Right lobe of liver (tissue), 6 donors: ENCODE measurements around the gene PCBD2. TPM values are rescaled to one million over a fixed set of nuclear protein-coding genes. Genes with fewer than 3 reads are reported as not detected.

Source experiments
- ATAC-seq, 4 donors: fragments of 200-7000 bp; cut with Tn5 transposase; one replicate each; pipeline ENCODE4 v1.9.1; 2020; ENCODE audit warnings: mild to moderate bottlenecking in 4 of 4, moderate library complexity in 4 of 4
- DNase-seq, 3 donors: peaks; one replicate each; pipeline ENCODE4 v3.0.0-alpha.2; 2020
- H3K27ac ChIP-seq, 3 donors: fragments of 200-600 bp; one replicate each; pipeline ENCODE4 v1.8.0; 2022
- H3K27me3 ChIP-seq, 2 donors: fragments of 200-600 bp; one replicate each; pipeline ENCODE4 v1.8.0; 2022
- H3K36me3 ChIP-seq, 4 donors: fragments of 200-600 bp; sonication (generic) in 1 of 4; one replicate each; pipeline versions ENCODE4 v1.5.1 to v1.8.0; 2017 to 2022; ENCODE audit warnings: control low read depth in 1 of 4
- H3K4me1 ChIP-seq, 4 donors: fragments of 200-600 bp; sonication (generic) in 1 of 4; one replicate each; pipeline versions ENCODE4 v1.5.1 to v1.8.0; 2017 to 2022; ENCODE audit warnings: control low read depth in 1 of 4
- H3K4me3 ChIP-seq, 3 donors: fragments of 200-600 bp; one replicate each; pipeline ENCODE4 v1.8.0; 2022
- H3K9me3 ChIP-seq, 4 donors: fragments of 200-600 bp; sonication (generic) in 1 of 4; one replicate each; pipeline versions ENCODE4 v1.5.1 to v1.8.0; 2017 to 2022; ENCODE audit warnings: control low read depth in 1 of 4
- CTCF ChIP-seq, 4 donors: fragments of 200-600 bp in 3 of 4; fragments of 450-650 bp in 1 of 4; IDR thresholded peaks; one replicate each; pipeline versions ENCODE4 v1.5.1 to v1.8.0; 2016 to 2022; ENCODE audit warnings: antibody characterized with exemption in 4 of 4, mild to moderate bottlenecking in 2 of 4
- POLR2A ChIP-seq: fragments of 450-650 bp; IDR thresholded peaks from one replicate; pipeline ENCODE4 v1.6.1; 2017; ENCODE audit warnings: antibody characterized with exemption, mild to moderate bottlenecking
- WGBS: methylation state at CpG from one replicate; pipeline ENCODE4 v1.1.6; 2018; ENCODE audit warnings: low coverage, low lambda C conversion rate; ENCODE audit not compliant: insufficient coverage; ENCODE audit errors: missing lambda C conversion rate; 5-methylcytosine and 5-hydroxymethylcytosine counted together
- intact Hi-C, 2 donors: fragments of 100-400 bp; cut with DNase I; formaldehyde crosslinking; loops; one replicate each; pipeline versions ENCODE4 v1.11.2 to v1.14.1; 2022
- total RNA-seq, 6 experiments: library from RNA; depleted of rRNA in 2 of 6; stranded (reverse); fragments of >200 nt in 2 of 6; fragmentation: NEBNext Ultra II Directional in 3 of 6; extraction: Animal tissue kit (Norgen Biotek cat#: 25700) in 3 of 6; gene quantifications; one replicate each; pipeline versions ENCODE4 v1.1.0 to v1.2.4, GENCODE V29; 2016 to 2023
- donor health status: DM: no; HTN: yes; CAD: no.
- donor health status: DM: no; HTN: no; CAD: no.
- donor health status: DM: no; HTN: no; CAD: no.
- donor health status: DM: no; HTN: yes; CAD: no.
- donor health status: DM: no; HTN: yes; CAD: no.

PCBD2 gene
- total RNA-seq, 6 experiments from 2014 or later, result 4.9 to 11.9 (median 10.8) TPM

DNA sequence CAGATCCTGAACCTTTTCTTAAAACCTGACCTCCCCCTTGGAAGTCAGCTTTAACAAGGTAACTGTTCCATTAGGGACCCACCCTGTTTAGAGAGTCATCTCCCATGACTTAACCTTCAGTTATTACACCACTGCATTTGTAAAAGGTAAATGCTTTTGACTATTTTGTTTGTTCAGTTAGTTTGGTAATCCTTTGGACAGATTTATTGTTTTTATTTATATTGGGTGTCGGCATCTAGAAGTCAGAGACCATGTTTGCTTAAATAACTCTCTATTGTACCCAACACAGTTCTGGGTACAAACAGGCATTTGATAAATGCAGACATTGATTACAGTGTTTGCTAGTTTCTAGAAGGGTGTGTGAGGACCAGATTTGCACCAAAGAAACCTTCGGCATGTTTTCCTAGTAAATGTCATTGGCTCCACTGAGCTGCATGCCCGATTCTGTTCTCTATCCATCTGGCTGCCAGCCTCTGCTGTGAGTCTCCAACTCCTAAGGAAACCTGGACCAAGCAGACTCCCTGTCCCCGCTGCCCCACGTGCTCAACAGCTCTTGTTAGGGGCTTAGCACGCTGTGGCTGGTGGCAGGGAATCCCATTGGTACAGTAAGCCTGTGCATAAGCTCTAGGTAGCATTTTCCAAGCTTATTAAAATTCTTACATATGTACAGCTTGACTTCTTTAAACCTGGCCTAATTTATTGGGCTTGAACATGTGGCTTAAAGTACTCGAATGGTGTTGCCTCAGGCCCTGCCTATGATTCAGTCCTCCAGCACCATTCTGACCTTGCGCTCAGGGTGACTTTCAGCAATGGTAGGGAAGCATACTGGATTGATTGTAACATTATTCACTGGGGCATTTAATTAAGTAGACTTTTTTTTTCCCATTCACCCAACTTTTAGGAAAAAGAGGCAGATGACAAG lies 6.6 kb downstream of the PCBD2 start:
- H3K27ac ChIP-seq, result peak overlapping the region in 1 of 3 donors; percentile 11
- H3K9me3 ChIP-seq, result no peaks in the 10 kb centered on the region
- H3K4me3 ChIP-seq, result no peak overlapping the region
- TF ChIP-seq CTCF (IDR thresholded peaks at IDR 0.05), result no peak
- TF ChIP-seq POLR2A, result no peak
- DNase-seq, result no peak
- intact Hi-C loops, result no loop called here
- H3K27me3 ChIP-seq, result no peaks in the 10 kb centered on the region
- peaks cover 0 to 14% (median 7%) of the 10 kb centered on the region in 4 donors for H3K4me1 ChIP-seq
- H3K36me3 ChIP-seq, result peaks cover 0 to 22% (median 0%) of the 10 kb centered on the region in 4 donors
- peak; percentile 60 to 76 (median 72) for ATAC-seq
- WGBS, result 72% methylated on average over 7 of the region's 8 CpGs

- H3K4me3 ChIP-seq, result no peak overlapping the region
- DNase-seq (no peak), ATAC-seq (no peak)
- no peaks in the 10 kb centered on the region for H3K9me3 ChIP-seq
- no peak overlapping the region for H3K27ac ChIP-seq
- 83% methylated on average over 3 of the region's 3 CpGs for WGBS
- peaks cover 0 to 22% (median 0%) of the 10 kb centered on the region in 4 donors for H3K36me3 ChIP-seq
- peaks cover 0 to 17% (median 7%) of the 10 kb centered on the region in 4 donors for H3K4me1 ChIP-seq
- no peaks in the 10 kb centered on the region for H3K27me3 ChIP-seq
- TF ChIP-seq POLR2A (no peak), CTCF (IDR thresholded peaks at IDR 0.05) (no peak)
- intact Hi-C loops, result no loop called here
Observed at GRCh38 chr5:134913254-134913653, 8.3 kb downstream of the PCBD2 start.

- ATAC-seq (no peak), DNase-seq (no peak)
- no peak overlapping the region for H3K4me3 ChIP-seq
- H3K27me3 ChIP-seq, result no peaks in the 10 kb centered on the region
- intact Hi-C loops, result no loop called here
- H3K9me3 ChIP-seq, result no peaks in the 10 kb centered on the region
- WGBS, result 91% methylated on average over 1 of the region's 1 CpG
- no peak overlapping the region for H3K27ac ChIP-seq
- no peak for TF ChIP-seq CTCF (IDR thresholded peaks at IDR 0.05)
- TF ChIP-seq POLR2A, result no peak
- peaks cover 0 to 17% (median 7%) of the 10 kb centered on the region in 4 donors for H3K4me1 ChIP-seq
- peaks cover 0 to 22% (median 0%) of the 10 kb centered on the region in 4 donors for H3K36me3 ChIP-seq
Observed at GRCh38 chr5:134913795-134914194, 8.9 kb downstream of the PCBD2 start.

- DNase-seq, result no peak
- WGBS, result 79% methylated on average over 8 of the region's 10 CpGs
- peak; percentile 35 to 58 (median 48) for ATAC-seq
- TF ChIP-seq CTCF (IDR thresholded peaks at IDR 0.05), result peak in 3 of 4 donors; percentile 34 to 50 (median 36)
- no peak for TF ChIP-seq POLR2A
- Histone ChIP-seq H3K4me1 (peaks cover 0 to 14% (median 3%) of the 10 kb centered on the region in 4 donors), H3K9me3 (no peaks in the 10 kb centered on the region), H3K36me3 (peaks cover 0 to 15% (median 0%) of the 10 kb centered on the region in 4 donors), H3K4me3 (no peak overlapping the region), H3K27ac (no peak overlapping the region), H3K27me3 (no peaks in the 10 kb centered on the region)
- intact Hi-C loops, result no loop called here
Observed at GRCh38 chr5:134917070-134917815, 12.3 kb downstream of the PCBD2 start.
